SU-DHL-6 (cell line): Measurements from ENCODE around the gene FAM53B.

Experiments
- H2AFZ ChIP-seq: fragments of 200-600 bp; sonication (generic); 2 replicates; pipeline ENCODE4 v1.6.1; 2014; ENCODE audit warnings: low read depth, mild to moderate bottlenecking, moderate library complexity, mixed read lengths, antibody characterized with exemption, low read length; ENCODE audit not compliant: severe bottlenecking
- H3F3A ChIP-seq: fragments of 200-600 bp; shearing (Covaris generic); 2 replicates; pipeline ENCODE4 v1.6.0; 2016; ENCODE audit warnings: antibody characterized with exemption, mild to moderate bottlenecking; ENCODE audit not compliant: insufficient read depth
- H3K27ac ChIP-seq: fragments of 200-600 bp; sonication (generic); 2 replicates; pipeline ENCODE4 v1.5.1; 2016; ENCODE audit warnings: low read depth, mild to moderate bottlenecking, low read length, moderate library complexity, mixed read lengths
- H3K27me3 ChIP-seq: fragments of 200-600 bp; sonication (generic), shearing (Covaris generic); 2 replicates; pipeline ENCODE4 v1.6.0; 2014; ENCODE audit warnings: mild to moderate bottlenecking, low read length
- H3K36me3 ChIP-seq: fragments of 200-600 bp; sonication (generic); 2 replicates; pipeline ENCODE4 v1.6.1; 2014; ENCODE audit warnings: mild to moderate bottlenecking, low read length, mixed read lengths
- H3K4me2 ChIP-seq: fragments of 300-600, 200-600 bp; shearing (Covaris generic), sonication (generic); 2 replicates; pipeline ENCODE4 v1.6.0; 2014; ENCODE audit warnings: low read length, low read depth, mild to moderate bottlenecking; ENCODE audit not compliant: poor library complexity, severe bottlenecking
- H3K4me3 ChIP-seq: fragments of 200-600 bp; sonication (generic); 2 replicates; pipeline ENCODE4 v1.5.1; 2014; ENCODE audit warnings: antibody characterized with exemption, low read length, mild to moderate bottlenecking, mixed read lengths; ENCODE audit not compliant: insufficient read depth, poor library complexity, severe bottlenecking
- H3K79me2 ChIP-seq: fragments of 200-600 bp; sonication (generic); 2 replicates; pipeline ENCODE4 v1.6.1; 2014; ENCODE audit warnings: mild to moderate bottlenecking, low read length, moderate library complexity; ENCODE audit not compliant: insufficient read depth
- H3K9ac ChIP-seq: fragments of 200-600 bp; sonication (generic); 2 replicates; pipeline ENCODE4 v1.7.0; 2014; ENCODE audit warnings: mild to moderate bottlenecking, low read length
- H3K9me2 ChIP-seq: fragments of 200-600 bp; sonication (generic); replicated peaks from 2 replicates; pipeline ENCODE4 v1.6.1; 2014; ENCODE audit warnings: low read length; ENCODE audit not compliant: insufficient read depth
- H3K9me3 ChIP-seq: fragments of 200-600 bp; sonication (generic); 2 replicates; pipeline ENCODE4 v1.6.1; 2014; ENCODE audit warnings: low read length, mixed read lengths; ENCODE audit not compliant: insufficient read depth
- H4K20me1 ChIP-seq: fragments of 200-600 bp; sonication (generic); 2 replicates; pipeline ENCODE4 v1.6.1; 2014; ENCODE audit warnings: low read depth, mild to moderate bottlenecking, antibody characterized with exemption, low read length, moderate library complexity, mixed read lengths
- EZH2phosphoT487 ChIP-seq: fragments of 200-600 bp; sonication (generic), shearing (Covaris generic); conservative IDR thresholded peaks from 2 replicates; pipeline ENCODE4 v1.6.1; 2018; ENCODE audit warnings: mild to moderate bottlenecking, antibody characterized with exemption, low read length, moderate library complexity, mixed read lengths
- TF ChIP-seq, protein P1 (sequence below): fragments of 200-600 bp; sonication (generic); IDR thresholded peaks from one replicate; pipeline ENCODE4 v1.5.1; 2017; ENCODE audit warnings: antibody characterized with exemption, mild to moderate bottlenecking, low read length, moderate library complexity; ENCODE audit not compliant: insufficient read depth, poor library complexity, severe bottlenecking

FAM53B gene

DNA sequence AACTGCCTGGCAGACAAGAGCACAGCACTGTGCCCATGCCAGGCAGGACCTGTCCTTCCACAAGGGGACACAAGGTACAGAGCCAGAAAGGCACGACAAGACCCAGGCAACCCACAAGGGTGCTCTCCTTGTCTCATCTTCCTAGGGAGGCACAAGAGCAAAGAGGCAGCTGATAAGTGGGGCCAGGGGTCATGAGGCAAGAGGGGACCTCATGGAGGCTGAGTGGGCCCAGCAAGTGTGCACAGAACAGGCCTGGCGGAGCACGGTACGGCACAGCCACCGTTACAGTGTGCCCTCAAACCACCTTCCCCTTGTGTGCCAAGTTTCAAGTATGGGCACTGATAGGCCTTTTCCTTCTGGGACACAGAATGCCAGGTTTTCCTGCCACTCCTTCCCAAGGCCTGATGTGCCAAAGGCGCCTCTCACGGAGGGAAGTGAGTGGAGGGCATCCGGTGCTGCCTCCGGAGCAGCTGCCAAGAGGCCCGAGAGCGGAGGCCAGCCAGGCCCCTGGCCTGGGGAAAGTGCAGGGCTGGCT lies 75.6 kb downstream of the FAM53B start:
- Histone ChIP-seq H3K4me3 (no peak overlapping the region), H4K20me1 (peaks cover 21% of the 10 kb centered on the region; the same call in 1 of the 2 replicates), H2AFZ (no peak overlapping the region), H3K36me3 (no peaks in the 10 kb centered on the region), H3K27me3 (no peaks in the 10 kb centered on the region), H3F3A (no peaks in the 10 kb centered on the region), H3K9ac (no peak overlapping the region), H3K79me2 (peaks cover 99% of the 10 kb centered on the region), H3K9me2 (no peaks in the 10 kb centered on the region), H3K27ac (no peak overlapping the region), H3K9me3 (no peaks in the 10 kb centered on the region), H3K4me2 (no peak overlapping the region)
- TF ChIP-seq, protein P1, sequence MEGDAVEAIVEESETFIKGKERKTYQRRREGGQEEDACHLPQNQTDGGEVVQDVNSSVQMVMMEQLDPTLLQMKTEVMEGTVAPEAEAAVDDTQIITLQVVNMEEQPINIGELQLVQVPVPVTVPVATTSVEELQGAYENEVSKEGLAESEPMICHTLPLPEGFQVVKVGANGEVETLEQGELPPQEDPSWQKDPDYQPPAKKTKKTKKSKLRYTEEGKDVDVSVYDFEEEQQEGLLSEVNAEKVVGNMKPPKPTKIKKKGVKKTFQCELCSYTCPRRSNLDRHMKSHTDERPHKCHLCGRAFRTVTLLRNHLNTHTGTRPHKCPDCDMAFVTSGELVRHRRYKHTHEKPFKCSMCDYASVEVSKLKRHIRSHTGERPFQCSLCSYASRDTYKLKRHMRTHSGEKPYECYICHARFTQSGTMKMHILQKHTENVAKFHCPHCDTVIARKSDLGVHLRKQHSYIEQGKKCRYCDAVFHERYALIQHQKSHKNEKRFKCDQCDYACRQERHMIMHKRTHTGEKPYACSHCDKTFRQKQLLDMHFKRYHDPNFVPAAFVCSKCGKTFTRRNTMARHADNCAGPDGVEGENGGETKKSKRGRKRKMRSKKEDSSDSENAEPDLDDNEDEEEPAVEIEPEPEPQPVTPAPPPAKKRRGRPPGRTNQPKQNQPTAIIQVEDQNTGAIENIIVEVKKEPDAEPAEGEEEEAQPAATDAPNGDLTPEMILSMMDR: no peak
- no peak for TF ChIP-seq EZH2phosphoT487

DNA sequence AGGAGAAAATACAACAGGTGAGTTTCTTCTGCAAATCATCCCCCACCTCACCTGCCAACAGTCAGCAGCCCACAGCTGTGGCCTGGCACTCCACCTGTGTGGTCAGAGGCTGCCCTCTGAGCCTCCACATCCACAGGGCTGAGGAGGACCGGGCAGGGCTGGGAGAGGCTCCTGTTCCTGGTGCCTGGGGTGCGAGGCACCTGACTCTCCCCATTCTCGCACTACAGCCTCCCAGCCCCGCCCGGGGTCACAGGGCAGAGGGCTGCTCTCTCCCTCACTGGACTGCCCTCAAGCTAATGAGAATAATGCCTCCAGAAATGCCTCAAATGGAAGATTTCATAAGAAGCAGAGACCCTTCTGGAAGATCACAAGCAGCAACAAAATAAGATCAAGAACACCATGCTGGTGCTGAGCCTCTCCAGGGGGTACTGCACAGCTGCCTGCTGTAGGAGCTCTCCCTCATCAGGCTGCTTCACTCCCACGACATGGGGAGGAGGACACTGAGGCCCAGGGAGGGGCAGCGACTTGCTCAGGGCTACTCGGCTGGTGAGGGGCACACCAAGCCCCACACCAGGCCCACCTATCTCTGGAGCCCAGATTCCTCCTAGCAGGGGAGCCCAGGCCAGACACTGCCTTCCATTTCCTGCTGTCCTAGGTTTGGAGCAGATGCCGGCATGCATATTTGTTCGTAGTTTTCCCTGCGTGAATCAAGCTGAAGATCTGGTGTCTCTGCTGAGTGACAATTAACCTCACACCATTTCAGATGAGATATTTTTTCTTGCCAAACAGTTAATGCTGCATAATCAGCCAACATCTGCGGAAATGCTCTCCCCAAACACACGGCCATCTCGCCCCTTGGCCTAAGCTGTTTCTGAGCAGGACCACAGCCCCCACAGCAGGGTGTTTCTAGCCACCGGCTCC lies 76.5 kb downstream of the FAM53B start:
- no peak overlapping the region for H3K4me2 ChIP-seq
- no peaks in the 10 kb centered on the region for H3K27me3 ChIP-seq
- no peaks in the 10 kb centered on the region for H3F3A ChIP-seq
- H3K9me2 ChIP-seq: no peaks in the 10 kb centered on the region
- peaks cover 15% of the 10 kb centered on the region; the same call in 1 of the 2 replicates for H4K20me1 ChIP-seq
- H3K27ac ChIP-seq: no peak overlapping the region
- H3K4me3 ChIP-seq: no peak overlapping the region
- H2AFZ ChIP-seq: no peak overlapping the region
- no peaks in the 10 kb centered on the region for H3K36me3 ChIP-seq
- no peak overlapping the region for H3K9ac ChIP-seq
- H3K9me3 ChIP-seq: no peaks in the 10 kb centered on the region
- no peak for TF ChIP-seq EZH2phosphoT487
- TF ChIP-seq, protein P1: no peak
- H3K79me2 ChIP-seq: peaks cover 99% of the 10 kb centered on the region

GRCh38 chr10:124666494-124666893 lies 77.7 kb downstream of the FAM53B start:
- H4K20me1 ChIP-seq: peaks cover 15% of the 10 kb centered on the region; the same call in 1 of the 2 replicates
- no peak overlapping the region for H3K4me2 ChIP-seq
- no peaks in the 10 kb centered on the region for H3K9me2 ChIP-seq
- no peaks in the 10 kb centered on the region for H3K9me3 ChIP-seq
- H3K9ac ChIP-seq: no peak overlapping the region
- no peak overlapping the region for H3K27ac ChIP-seq
- H3K79me2 ChIP-seq: peaks cover 97% of the 10 kb centered on the region
- no peak overlapping the region for H2AFZ ChIP-seq
- H3K4me3 ChIP-seq: no peak overlapping the region
- no peaks in the 10 kb centered on the region for H3F3A ChIP-seq
- H3K27me3 ChIP-seq: no peaks in the 10 kb centered on the region
- TF ChIP-seq, protein P1: no peak
- H3K36me3 ChIP-seq: no peaks in the 10 kb centered on the region
